DND-41 (cell line): ENCODE results near the gene EPHA1.

Source experiments
- ATAC-seq: fragments of 200-7000 bp; cut with Tn5 transposase; 3 replicates; pipeline ENCODE4 v1.9.1; 2021; ENCODE audit warnings: low read depth; ENCODE audit not compliant: insufficient read depth
- DNase-seq: peaks from one replicate; pipeline ENCODE4 v3.0.0-alpha.2; 2020
- H2AFZ ChIP-seq: 2 replicates; pipeline ENCODE4 v1.6.0; 2012; ENCODE audit warnings: low read depth, low read length
- H3K27ac ChIP-seq: 2 replicates; pipeline ENCODE4 v1.5.1; 2012; ENCODE audit warnings: low read length, inconsistent platforms
- H3K27me3 ChIP-seq: fragments of 200-600 bp; sonication (generic); 2 replicates; pipeline ENCODE4 v1.6.0; 2012; ENCODE audit warnings: low read length, mild to moderate bottlenecking, inconsistent platforms; ENCODE audit not compliant: insufficient read depth, poor library complexity
- H3K36me3 ChIP-seq: 2 replicates; pipeline ENCODE4 v1.5.1; 2012; ENCODE audit warnings: low read length, inconsistent platforms; ENCODE audit not compliant: insufficient read depth
- H3K4me1 ChIP-seq: 2 replicates; pipeline ENCODE4 v1.5.1; 2012; ENCODE audit warnings: mild to moderate bottlenecking, low read length; ENCODE audit not compliant: insufficient read depth
- H3K4me2 ChIP-seq: 2 replicates; pipeline ENCODE4 v1.6.0; 2012; ENCODE audit warnings: mild to moderate bottlenecking, moderate library complexity, low read length, inconsistent platforms; ENCODE audit not compliant: insufficient read depth
- H3K4me3 ChIP-seq, 2 experiments: fragments of 200-600 bp in 1 of 2; shearing (Covaris generic) in 1 of 2; 2 replicates each; pipeline ENCODE4 v1.5.1; 2012 to 2016; ENCODE audit warnings: inconsistent platforms in 2 of 2, low read length in 2 of 2, mild to moderate bottlenecking in 2 of 2, low read depth in 1 of 2, moderate library complexity in 1 of 2
- H3K79me2 ChIP-seq: 2 replicates; pipeline ENCODE4 v1.6.0; 2012; ENCODE audit warnings: low read length, inconsistent platforms; ENCODE audit not compliant: insufficient read depth
- H3K9ac ChIP-seq: 2 replicates; pipeline ENCODE4 v1.6.0; 2012; ENCODE audit warnings: low read depth, mild to moderate bottlenecking, inconsistent platforms, low read length, moderate library complexity
- H3K9me3 ChIP-seq: 2 replicates; pipeline ENCODE4 v1.5.1; 2012; ENCODE audit warnings: low read length, moderate library complexity, mild to moderate bottlenecking, inconsistent platforms; ENCODE audit not compliant: insufficient read depth, severe bottlenecking
- H4K20me1 ChIP-seq: 2 replicates; pipeline ENCODE4 v1.6.0; 2012; ENCODE audit warnings: low read length; ENCODE audit not compliant: insufficient read depth
- CTCF ChIP-seq: IDR thresholded peaks from 2 replicates; pipeline ENCODE4 v1.5.1; 2012; ENCODE audit warnings: borderline replicate concordance, low read length, moderate library complexity, mild to moderate bottlenecking; ENCODE audit not compliant: poor library complexity, severe bottlenecking; ENCODE audit errors: extremely low read depth
- EZH2 ChIP-seq: IDR thresholded peaks from 3 replicates; pipeline ENCODE4 v1.6.1; 2012; ENCODE audit warnings: borderline replicate concordance, low read depth, mild to moderate bottlenecking, moderate library complexity, low read length, inconsistent platforms; ENCODE audit not compliant: severe bottlenecking

The EPHA1 gene

GRCh38 chr7:143397710-143398530 is 10.7 kb downstream of the EPHA1 start:
- Histone ChIP-seq H3K4me3 (no peak overlapping the region), H2AFZ (no peak overlapping the region), H3K36me3 (no peaks in the 10 kb centered on the region), H3K27ac (no peak overlapping the region), H3K9ac (no peak overlapping the region), H3K9me3 (no peaks in the 10 kb centered on the region), H3K4me2 (no peak overlapping the region), H3K79me2 (no peaks in the 10 kb centered on the region), H3K27me3 (no peaks in the 10 kb centered on the region), H4K20me1 (no peaks in the 10 kb centered on the region), H3K4me1 (no peaks in the 10 kb centered on the region)
- ATAC-seq (no peak), DNase-seq (no peak)
- TF ChIP-seq CTCF (no peak), EZH2 (no peak)

GRCh38 chr7:143396625-143397556 is 11.8 kb downstream of the EPHA1 start:
- no peak for ATAC-seq
- H3K9me3 ChIP-seq: no peaks in the 10 kb centered on the region
- no peaks in the 10 kb centered on the region for H3K4me1 ChIP-seq
- DNase-seq: no peak
- no peak overlapping the region for H3K27ac ChIP-seq
- no peak overlapping the region for H3K9ac ChIP-seq
- H3K27me3 ChIP-seq: no peaks in the 10 kb centered on the region
- H3K36me3 ChIP-seq: no peaks in the 10 kb centered on the region
- no peak overlapping the region for H2AFZ ChIP-seq
- TF ChIP-seq EZH2: no peak
- no peak for TF ChIP-seq CTCF
- H4K20me1 ChIP-seq: no peaks in the 10 kb centered on the region
- H3K4me3 ChIP-seq: no peak overlapping the region
- H3K79me2 ChIP-seq: no peaks in the 10 kb centered on the region
- no peak overlapping the region for H3K4me2 ChIP-seq

- Histone ChIP-seq H3K79me2 (no peaks in the 10 kb centered on the region), H3K4me1 (no peaks in the 10 kb centered on the region), H3K4me2 (no peak overlapping the region), H3K4me3 (no peak overlapping the region), H3K9ac (no peak overlapping the region), H3K27me3 (no peaks in the 10 kb centered on the region), H4K20me1 (no peaks in the 10 kb centered on the region), H3K27ac (no peak overlapping the region), H3K9me3 (no peaks in the 10 kb centered on the region), H2AFZ (no peak overlapping the region), H3K36me3 (no peaks in the 10 kb centered on the region)
- ATAC-seq (no peak), DNase-seq (no peak)
- TF ChIP-seq EZH2 (no peak), CTCF (no peak)
Observed at GRCh38 chr7:143396182-143396581, 12.5 kb downstream of the EPHA1 start.
